Stimulated activated memory B cell treated with anti-CD40 and anti-IgM and Interleukin-4, amounts not matched to agents 10 μg/mL and 1 μg/mL and 100 μg/mL, for 72 hours (primary cell): ENCODE results near the gene LY86.
A peak's percentile ranks its signal among the peaks of the same experiment; 100 is the strongest.

Experiments
- ATAC-seq: fragments of 150-1000 bp; cut with Tn5 transposase; 2 replicates; pipeline ENCODE4 v1.10.0; 2021
- H3K27ac Mint-ChIP-seq: one replicate; pipeline ENCODE4 v1.8.0; 2022; ENCODE audit warnings: mild to moderate bottlenecking, mixed read lengths
- H3K27me3 Mint-ChIP-seq: one replicate; pipeline ENCODE4 v1.8.0; 2022; ENCODE audit warnings: mixed read lengths
- H3K36me3 Mint-ChIP-seq: one replicate; pipeline ENCODE4 v1.8.0; 2022; ENCODE audit warnings: mixed read lengths
- H3K4me1 Mint-ChIP-seq: one replicate; pipeline ENCODE4 v1.8.0; 2022; ENCODE audit warnings: mixed read lengths
- H3K4me3 Mint-ChIP-seq: one replicate; pipeline ENCODE4 v1.8.0; 2022; ENCODE audit warnings: mild to moderate bottlenecking, moderate library complexity, mixed read lengths
- H3K9me3 Mint-ChIP-seq: one replicate; pipeline ENCODE4 v1.8.0; 2022; ENCODE audit warnings: mixed read lengths

Gene LY86

DNA sequence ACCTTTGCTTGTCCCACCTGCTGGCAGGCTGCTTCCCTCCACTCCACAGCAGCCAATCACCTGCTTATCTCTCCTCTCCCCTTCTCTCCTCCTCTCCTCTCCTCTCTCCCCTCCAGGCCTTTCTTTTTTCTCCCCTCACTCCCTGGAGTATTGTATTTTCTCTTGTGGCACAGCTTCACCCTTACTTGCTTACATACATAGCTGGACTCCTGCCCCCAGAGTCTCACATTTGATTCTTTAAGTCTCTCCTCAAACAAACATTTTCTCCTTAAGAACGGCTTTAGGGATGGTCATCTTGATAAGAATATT, 3.6 kb upstream of the LY86 start:
- no peak for ATAC-seq
- Mint-ChIP-seq H3K36me3 (peaks cover 10% of the 10 kb centered on the region), H3K9me3 (no peaks in the 10 kb centered on the region), H3K27me3 (no peaks in the 10 kb centered on the region), H3K27ac (peak overlapping the region; percentile 62), H3K4me1 (peaks cover 56% of the 10 kb centered on the region), H3K4me3 (peak overlapping the region; percentile 18)

DNA sequence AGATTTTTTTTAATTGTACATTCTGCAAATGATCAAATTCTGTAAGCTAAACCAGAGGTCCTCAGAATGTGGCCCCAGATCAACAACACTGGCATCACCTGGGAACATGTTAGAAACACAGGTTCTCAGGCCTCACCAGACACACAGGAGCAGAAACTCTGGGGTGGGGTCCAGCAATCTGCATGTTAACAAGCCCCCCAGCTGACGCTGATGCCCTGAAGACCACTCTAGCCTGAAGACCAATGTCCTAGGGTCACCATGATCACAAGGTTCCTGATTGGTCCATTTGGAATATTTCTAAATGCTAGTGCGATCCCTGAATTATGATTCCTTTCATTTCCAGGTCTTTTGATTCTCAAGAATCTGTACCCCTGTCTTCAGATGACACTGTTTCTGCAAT, 2.4 kb upstream of the LY86 start:
- H3K27ac Mint-ChIP-seq = peak overlapping the region; percentile 93
- no peaks in the 10 kb centered on the region for H3K9me3 Mint-ChIP-seq
- peak overlapping the region; percentile 83 for H3K4me3 Mint-ChIP-seq
- no peak for ATAC-seq
- peaks cover 5% of the 10 kb centered on the region for H3K36me3 Mint-ChIP-seq
- H3K27me3 Mint-ChIP-seq = no peaks in the 10 kb centered on the region
- H3K4me1 Mint-ChIP-seq = peaks cover 67% of the 10 kb centered on the region

DNA sequence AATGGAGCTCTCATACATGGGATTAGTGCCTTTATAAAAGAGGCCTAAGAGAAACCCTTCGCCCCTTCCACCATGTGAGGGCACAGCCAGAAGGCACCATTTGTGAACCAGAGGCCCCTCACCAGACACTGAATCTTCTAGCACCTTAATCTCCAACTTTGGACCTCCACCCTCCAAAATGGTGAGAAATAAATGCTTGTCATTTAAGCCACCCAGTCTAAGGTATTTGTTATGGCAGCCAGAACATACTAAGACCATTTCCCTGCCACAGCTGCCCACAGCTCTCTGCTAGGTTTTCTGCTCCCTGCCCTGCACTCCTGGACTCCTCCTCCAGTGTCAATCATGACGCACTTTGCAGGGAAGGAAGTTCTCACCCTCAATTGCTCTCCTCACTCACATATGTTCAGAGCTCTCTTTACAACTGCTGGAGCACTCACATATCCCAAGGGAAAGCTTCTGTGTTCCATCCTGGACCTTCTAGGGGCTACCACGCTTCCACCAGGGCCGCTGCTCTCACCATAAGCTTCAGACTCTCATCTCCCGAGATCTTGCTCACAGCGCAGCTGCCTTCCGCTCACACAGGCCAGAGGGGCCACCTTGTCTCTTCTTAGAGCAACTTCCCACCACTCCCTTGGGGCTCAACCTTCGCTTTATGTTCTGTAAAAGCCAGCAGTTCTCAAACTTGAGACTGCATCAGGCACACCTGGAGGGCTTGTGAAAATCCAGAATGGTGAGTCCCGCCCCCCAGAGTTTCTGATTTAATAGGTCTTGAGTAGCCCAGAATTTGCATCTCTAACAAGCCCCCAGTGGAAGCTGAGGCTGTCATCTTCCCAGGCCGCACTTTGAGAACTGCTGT, 1.6 kb upstream of the LY86 start:
- ATAC-seq = peak; percentile 78
- Mint-ChIP-seq H3K27ac (peak overlapping the region; percentile 93), H3K4me1 (peaks cover 74% of the 10 kb centered on the region), H3K27me3 (no peaks in the 10 kb centered on the region), H3K4me3 (peak overlapping the region; percentile 83), H3K9me3 (no peaks in the 10 kb centered on the region), H3K36me3 (peaks cover 5% of the 10 kb centered on the region)

DNA sequence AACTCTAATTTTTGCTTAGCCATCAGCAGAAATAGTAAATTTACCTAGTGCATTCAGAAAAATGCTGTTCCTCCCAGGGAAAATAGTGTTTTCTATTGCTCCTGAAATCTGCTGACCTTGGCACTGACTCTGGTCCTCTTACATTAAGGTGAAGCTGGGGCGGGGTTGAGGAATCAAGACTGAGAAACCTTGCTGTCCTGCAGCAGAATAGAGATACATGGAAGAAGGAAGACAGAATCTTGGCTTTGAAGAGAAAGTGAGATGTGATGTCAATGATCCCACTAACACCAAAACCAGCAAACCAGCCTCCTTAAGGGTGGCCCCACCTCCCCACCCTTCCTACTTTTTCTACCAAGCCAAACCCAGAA, 840 bp upstream of the LY86 start:
- Mint-ChIP-seq H3K9me3 (no peaks in the 10 kb centered on the region), H3K36me3 (peaks cover 5% of the 10 kb centered on the region), H3K4me1 (peaks cover 82% of the 10 kb centered on the region), H3K4me3 (peak overlapping the region; percentile 83), H3K27me3 (no peaks in the 10 kb centered on the region), H3K27ac (peak overlapping the region; percentile 93)
- no peak for ATAC-seq

DNA sequence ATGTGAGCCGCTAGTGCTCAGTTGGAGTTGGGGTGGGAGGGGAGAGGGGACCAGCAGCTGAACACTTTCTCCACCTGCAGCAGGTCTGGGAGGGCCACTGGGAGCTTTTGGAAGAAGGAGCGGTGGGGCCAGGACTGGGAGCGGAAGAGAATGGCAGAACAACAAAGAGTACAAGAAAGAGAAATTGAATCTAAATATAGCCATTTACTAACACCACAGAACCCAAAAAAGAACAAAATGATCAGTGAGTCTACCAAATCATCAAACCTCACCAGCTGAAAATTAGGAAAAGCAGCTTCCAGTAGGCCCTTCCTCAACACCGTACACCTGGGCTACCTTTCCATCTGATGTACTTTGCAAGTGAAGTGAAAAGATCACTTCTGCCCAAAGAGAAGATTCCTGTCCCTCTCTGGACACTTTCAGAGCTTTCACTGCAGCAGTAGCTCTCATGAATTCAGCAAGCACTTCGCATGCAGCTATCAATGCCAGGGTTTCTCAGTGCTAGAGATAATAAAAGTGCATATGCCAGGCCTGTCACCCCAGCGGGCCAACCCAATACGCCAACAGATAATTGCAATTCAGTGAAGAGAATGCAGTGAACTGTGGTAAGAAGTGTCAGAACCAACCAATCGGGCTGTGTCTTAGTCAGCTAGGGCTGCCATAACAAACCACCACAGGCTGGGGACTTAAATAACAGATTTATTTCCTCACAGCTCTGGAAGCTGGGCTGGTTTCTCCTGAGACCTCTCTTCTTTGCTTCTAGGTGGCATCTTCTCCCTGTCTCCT, 597 bp downstream of the LY86 start:
- Mint-ChIP-seq H3K4me3 (peak overlapping the region; percentile 83), H3K4me1 (peaks cover 91% of the 10 kb centered on the region), H3K9me3 (no peaks in the 10 kb centered on the region), H3K27me3 (no peaks in the 10 kb centered on the region), H3K27ac (peak overlapping the region; percentile 93), H3K36me3 (peaks cover 5% of the 10 kb centered on the region)
- ATAC-seq = peak; percentile 58

DNA sequence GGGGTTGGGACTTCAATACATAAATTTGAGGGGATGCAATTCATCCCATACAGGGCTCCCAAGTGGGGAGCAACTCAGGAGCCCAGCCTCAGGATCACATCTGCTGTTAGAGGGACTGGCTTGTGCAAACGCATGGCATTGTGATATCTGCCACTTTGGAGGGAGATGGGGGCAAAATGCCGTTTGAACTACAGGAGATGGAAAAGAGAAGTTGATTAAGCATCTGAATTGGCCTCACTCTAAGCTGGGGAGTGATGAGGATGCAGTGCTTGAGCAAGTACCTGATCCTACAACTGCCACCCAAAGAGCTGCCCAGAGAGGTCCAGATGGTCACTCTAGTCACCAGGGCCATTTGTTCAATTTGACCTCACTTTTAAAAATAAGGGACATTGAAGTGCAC, 2.0 kb downstream of the LY86 start:
- H3K27me3 Mint-ChIP-seq = no peaks in the 10 kb centered on the region
- peak overlapping the region; percentile 93 for H3K27ac Mint-ChIP-seq
- no peak for ATAC-seq
- H3K4me3 Mint-ChIP-seq = peak overlapping the region; percentile 83
- peaks cover 92% of the 10 kb centered on the region for H3K4me1 Mint-ChIP-seq
- H3K36me3 Mint-ChIP-seq = peaks cover 17% of the 10 kb centered on the region
- no peaks in the 10 kb centered on the region for H3K9me3 Mint-ChIP-seq

DNA sequence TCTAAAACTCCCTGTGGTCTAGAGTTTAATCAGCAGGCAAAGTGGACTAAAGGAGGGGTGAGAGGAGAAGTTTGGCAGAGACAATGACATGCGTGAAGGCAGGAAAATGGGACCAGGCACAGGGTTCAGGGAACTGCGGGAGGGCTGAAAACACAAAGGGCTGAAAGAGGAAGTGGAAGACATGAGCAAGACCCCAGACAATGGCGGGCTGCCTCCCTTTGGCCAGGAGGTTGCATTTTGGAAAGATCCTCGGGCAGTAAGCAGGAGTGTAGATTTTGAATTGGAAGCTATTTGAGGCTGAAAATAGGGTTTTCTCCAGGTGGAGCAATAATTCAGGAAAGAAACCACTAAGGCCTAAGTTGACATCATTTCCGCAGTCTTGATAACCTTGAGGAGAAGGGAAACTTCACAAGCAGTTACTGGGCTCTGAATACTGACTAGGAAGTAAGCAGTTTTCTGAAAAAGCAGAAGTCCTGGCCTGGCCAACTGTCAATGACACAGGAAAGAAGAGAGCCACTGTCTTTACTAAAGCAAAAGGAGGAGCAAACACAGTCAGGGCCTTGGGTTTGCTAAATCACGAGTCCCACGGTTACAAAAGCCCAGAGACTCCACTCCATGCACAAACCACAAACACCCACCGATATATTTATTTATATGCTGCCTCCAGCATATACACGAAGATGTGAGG, 3.4 kb downstream of the LY86 start:
- peak; percentile 65 for ATAC-seq
- H3K9me3 Mint-ChIP-seq = no peaks in the 10 kb centered on the region
- peak overlapping the region; percentile 62 for H3K4me3 Mint-ChIP-seq
- no peaks in the 10 kb centered on the region for H3K27me3 Mint-ChIP-seq
- peaks cover 100% of the 10 kb centered on the region for H3K4me1 Mint-ChIP-seq
- H3K27ac Mint-ChIP-seq = peak overlapping the region; percentile 93
- H3K36me3 Mint-ChIP-seq = peaks cover 28% of the 10 kb centered on the region

DNA sequence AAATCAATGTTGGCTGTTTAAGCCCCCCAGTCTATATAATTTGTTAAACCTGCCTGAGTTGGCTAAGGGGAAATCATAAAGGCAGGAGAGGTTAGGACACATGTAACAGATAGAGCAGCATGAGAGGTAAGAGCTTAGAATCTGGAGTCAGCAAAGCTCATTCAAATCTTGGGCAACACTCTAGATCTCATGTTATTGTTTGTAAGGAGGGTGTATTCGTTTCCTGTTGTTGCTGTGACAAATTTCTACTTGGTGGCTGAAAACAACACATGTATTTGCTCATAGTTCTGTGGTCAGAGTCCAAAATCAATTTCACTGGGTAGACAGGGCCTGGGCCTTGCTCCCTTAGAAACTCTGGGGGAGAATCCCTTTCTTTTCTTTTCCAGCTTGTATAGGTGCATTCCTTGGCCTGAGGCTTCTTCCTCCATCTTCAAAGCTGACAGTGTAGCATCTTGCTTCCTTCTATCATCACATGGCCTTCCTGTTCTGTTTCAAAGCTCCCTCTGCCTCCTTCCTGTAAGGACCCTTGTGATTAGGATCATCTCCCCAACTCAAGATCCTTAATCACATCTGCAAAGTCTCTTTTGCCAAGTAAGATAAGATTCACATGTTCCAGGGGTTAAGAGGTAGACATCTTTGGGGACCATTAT, 4.4 kb downstream of the LY86 start:
- ATAC-seq = no peak
- Mint-ChIP-seq H3K4me1 (peaks cover 95% of the 10 kb centered on the region), H3K27me3 (no peaks in the 10 kb centered on the region), H3K4me3 (peak overlapping the region; percentile 62), H3K36me3 (peaks cover 31% of the 10 kb centered on the region), H3K27ac (peak overlapping the region; percentile 93), H3K9me3 (no peaks in the 10 kb centered on the region)

DNA sequence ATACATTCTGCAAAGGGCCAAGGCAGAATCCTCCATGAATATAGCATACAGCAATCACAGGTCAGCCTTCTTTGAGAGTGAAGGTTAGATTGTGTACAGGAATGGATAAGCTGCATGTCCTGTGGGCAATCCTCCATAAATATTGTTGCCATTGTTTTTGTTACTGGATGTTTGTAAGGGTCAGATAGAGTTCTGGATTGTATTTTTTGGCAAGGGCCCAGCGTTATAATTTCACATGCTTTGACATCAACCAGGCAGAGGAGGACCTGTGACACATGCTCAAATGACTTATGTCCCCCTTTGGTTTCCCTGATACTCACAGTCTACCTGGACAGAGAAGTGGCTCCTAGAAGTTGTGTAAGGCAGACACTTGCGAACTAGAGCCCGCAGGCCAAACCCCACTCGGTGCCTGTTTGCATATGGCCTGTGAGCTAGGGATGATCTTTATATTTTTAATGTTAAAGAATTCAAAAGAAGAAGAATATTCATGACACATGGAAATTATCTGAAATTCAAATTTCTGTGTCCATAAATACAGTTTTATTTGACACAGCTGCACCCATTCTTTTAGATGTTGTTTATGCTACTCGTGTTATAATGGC, 5.4 kb downstream of the LY86 start:
- Mint-ChIP-seq H3K9me3 (no peaks in the 10 kb centered on the region), H3K27me3 (no peaks in the 10 kb centered on the region), H3K4me1 (peaks cover 93% of the 10 kb centered on the region), H3K27ac (peak overlapping the region; percentile 93), H3K36me3 (peaks cover 39% of the 10 kb centered on the region), H3K4me3 (no peak overlapping the region)
- ATAC-seq = no peak

DNA sequence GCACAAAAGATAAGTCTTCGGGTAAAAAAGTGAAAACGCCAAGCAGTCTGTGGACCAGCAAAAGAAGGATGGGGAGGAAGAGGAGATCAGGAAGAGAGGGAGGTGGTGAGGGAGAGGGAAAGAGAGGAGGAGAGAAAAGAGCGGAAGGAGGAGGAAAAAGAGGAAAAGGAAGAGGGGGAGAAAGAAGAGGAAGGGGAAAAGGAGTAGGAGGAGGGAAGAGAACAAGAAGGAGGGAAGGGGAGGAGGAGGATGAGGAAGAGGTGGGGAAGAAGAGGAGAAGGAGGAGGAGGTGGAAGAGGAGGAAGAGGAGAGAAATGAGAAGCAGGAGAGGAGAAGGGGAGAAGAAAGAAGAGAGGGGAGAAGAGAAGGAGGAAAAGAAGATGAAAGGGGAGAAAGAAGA, 6.5 kb downstream of the LY86 start:
- no peak for ATAC-seq
- H3K4me1 Mint-ChIP-seq = peaks cover 93% of the 10 kb centered on the region
- H3K9me3 Mint-ChIP-seq = no peaks in the 10 kb centered on the region
- H3K27ac Mint-ChIP-seq = peak overlapping the region; percentile 93
- peaks cover 40% of the 10 kb centered on the region for H3K36me3 Mint-ChIP-seq
- no peak overlapping the region for H3K4me3 Mint-ChIP-seq
- H3K27me3 Mint-ChIP-seq = no peaks in the 10 kb centered on the region

DNA sequence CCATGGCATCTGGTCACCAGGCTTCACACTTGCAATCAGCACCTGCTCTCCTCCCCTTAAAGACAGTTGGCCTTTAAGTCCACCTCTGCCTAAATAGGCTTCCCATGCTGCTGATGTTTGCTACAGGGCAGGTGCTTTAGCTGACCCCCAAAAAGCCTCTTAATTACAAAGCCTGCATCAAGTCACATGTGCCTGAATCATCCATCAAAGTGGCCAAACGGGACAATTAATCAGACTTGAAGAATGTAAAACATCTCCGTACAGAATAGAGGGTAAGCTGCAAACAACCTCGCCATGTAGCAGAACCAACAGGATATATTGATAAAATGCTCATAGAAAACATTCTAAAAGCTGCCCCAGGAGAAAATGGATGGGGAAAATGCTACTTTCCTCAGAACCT, 7.4 kb downstream of the LY86 start:
- peaks cover 90% of the 10 kb centered on the region for H3K4me1 Mint-ChIP-seq
- peaks cover 41% of the 10 kb centered on the region for H3K36me3 Mint-ChIP-seq
- H3K27me3 Mint-ChIP-seq = no peaks in the 10 kb centered on the region
- ATAC-seq = no peak
- H3K4me3 Mint-ChIP-seq = no peak overlapping the region
- peak overlapping the region; percentile 93 for H3K27ac Mint-ChIP-seq
- H3K9me3 Mint-ChIP-seq = no peaks in the 10 kb centered on the region

DNA sequence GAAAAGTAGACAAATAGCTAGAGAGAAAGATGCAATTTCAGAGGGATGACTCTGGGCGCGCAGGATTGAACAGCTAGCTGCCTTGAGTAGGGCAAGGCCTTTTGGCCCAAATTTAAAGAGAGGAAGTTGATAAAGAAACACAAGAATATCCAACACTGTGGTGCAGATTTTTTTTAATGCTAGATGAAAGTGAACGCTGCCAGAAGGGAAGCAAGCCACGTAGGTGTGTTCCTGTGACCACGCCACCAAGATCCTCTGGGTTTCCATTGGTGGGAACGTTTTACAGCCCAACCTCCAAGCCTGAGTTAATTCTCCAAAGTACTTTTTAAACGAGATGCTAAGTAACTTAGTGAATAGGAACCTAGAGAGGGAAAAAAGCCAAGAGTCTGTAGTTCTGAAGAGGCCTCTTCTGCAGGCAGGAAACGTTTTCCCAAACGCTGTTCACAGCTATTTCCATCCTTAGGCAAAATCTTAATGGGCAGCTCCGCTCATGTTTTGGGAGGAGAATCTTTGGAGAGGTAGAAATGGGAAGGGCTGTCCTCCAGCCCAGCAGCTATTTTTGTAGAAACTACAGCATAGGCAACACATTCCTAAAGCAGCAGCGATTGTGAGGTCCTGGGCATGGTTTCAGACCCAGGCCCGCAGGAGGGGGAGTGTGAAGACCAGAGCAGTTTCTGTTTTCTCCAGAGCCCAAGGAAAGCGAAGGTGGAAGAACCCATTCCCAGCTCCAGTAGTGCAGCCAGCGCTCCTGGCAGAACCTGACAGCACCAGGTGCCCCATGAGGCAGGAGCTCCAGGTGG, 8.2 kb downstream of the LY86 start:
- no peaks in the 10 kb centered on the region for H3K9me3 Mint-ChIP-seq
- H3K4me3 Mint-ChIP-seq = no peak overlapping the region
- ATAC-seq = no peak
- H3K36me3 Mint-ChIP-seq = peaks cover 47% of the 10 kb centered on the region
- H3K4me1 Mint-ChIP-seq = peaks cover 86% of the 10 kb centered on the region
- H3K27me3 Mint-ChIP-seq = no peaks in the 10 kb centered on the region
- peak overlapping the region; percentile 72 for H3K27ac Mint-ChIP-seq

DNA sequence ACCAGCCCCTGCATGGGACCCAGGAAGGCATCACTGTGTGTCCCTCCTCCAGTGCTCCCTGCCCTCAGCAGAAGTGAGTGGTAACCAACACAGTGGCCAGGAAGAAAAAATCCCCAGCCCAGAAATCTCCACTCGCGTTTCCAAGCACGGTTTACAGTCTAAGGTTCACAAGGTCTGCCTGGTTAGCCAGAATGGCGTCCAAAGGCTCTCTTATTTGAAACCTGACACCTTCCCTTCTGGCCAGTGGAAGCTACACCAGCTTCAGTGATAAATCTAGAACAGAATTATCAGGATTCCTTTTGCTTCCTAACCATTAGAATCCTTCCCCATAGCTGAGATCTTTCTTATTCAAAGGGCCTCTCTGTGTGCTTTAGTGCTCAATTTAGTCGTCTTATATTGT, 9.2 kb downstream of the LY86 start:
- H3K4me3 Mint-ChIP-seq = no peak overlapping the region
- no peak for ATAC-seq
- peaks cover 55% of the 10 kb centered on the region for H3K36me3 Mint-ChIP-seq
- H3K27me3 Mint-ChIP-seq = no peaks in the 10 kb centered on the region
- peaks cover 85% of the 10 kb centered on the region for H3K4me1 Mint-ChIP-seq
- no peak overlapping the region for H3K27ac Mint-ChIP-seq
- no peaks in the 10 kb centered on the region for H3K9me3 Mint-ChIP-seq

DNA sequence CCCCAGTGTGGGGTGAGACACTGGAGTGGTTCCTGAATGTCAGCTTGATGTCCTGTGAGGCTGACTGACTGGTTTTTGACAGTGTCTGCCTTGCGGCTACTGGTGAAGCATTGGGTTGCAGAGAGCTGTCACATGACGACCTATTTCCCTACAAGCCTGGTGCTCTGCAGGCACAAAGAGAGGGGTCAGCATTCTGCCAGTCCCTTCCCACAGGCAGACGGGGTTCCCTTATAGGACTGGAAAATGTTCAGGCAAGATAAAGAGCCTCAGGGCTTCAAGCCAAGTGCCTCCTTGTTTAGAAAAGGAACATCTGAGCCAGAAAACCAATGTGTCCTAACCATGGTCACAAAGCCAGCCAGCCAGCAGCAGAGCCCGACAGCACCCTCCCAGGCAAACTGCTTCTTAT, 11.0 kb downstream of the LY86 start:
- peaks cover 71% of the 10 kb centered on the region for H3K4me1 Mint-ChIP-seq
- H3K9me3 Mint-ChIP-seq = peaks cover 2% of the 10 kb centered on the region
- no peak overlapping the region for H3K4me3 Mint-ChIP-seq
- H3K36me3 Mint-ChIP-seq = peaks cover 64% of the 10 kb centered on the region
- H3K27ac Mint-ChIP-seq = peak overlapping the region; percentile 60
- H3K27me3 Mint-ChIP-seq = no peaks in the 10 kb centered on the region
- ATAC-seq = no peak
